ENCODE measurements around the gene SHISA3.

DNA sequence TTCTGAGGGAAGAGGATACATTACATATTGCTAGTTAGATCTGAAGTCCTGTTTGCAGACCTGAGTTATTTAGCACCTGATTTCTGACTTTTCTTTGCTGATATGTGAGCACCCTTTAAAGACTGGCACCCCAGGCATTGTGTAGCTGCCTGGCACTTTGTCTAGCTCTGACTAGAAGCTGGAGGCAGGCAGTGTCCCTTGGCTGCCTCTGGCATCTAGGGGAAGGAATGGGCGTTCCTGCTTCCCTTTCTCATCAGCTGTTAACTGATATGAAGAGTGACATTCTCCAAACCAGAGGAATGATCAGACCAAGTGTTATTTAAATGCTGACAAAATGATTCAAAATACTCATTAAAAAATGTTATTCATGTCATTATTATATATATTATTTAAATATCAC lies 30.3 kb upstream of the SHISA3 start:
- TF ChIP-seq, protein P1, sequence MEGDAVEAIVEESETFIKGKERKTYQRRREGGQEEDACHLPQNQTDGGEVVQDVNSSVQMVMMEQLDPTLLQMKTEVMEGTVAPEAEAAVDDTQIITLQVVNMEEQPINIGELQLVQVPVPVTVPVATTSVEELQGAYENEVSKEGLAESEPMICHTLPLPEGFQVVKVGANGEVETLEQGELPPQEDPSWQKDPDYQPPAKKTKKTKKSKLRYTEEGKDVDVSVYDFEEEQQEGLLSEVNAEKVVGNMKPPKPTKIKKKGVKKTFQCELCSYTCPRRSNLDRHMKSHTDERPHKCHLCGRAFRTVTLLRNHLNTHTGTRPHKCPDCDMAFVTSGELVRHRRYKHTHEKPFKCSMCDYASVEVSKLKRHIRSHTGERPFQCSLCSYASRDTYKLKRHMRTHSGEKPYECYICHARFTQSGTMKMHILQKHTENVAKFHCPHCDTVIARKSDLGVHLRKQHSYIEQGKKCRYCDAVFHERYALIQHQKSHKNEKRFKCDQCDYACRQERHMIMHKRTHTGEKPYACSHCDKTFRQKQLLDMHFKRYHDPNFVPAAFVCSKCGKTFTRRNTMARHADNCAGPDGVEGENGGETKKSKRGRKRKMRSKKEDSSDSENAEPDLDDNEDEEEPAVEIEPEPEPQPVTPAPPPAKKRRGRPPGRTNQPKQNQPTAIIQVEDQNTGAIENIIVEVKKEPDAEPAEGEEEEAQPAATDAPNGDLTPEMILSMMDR (IDR thresholded peaks at IDR 0.05) = no peak
- TF ChIP-seq POLR2A (IDR thresholded peaks at IDR 0.05) = no peak
